LNCaP clone FGC (cell line): Measurements from ENCODE around the gene IRX4.

Experiments
- DNase-seq: peaks from one replicate; pipeline ENCODE4 v3.0.0-alpha.2; 2011; ENCODE audit warnings: low read depth
- H3K4me3 ChIP-seq: 2 replicates; pipeline ENCODE4 v1.5.1; 2011; ENCODE audit warnings: mild to moderate bottlenecking, low read depth, low read length, control low read depth
- CTCF ChIP-seq: IDR thresholded peaks from 2 replicates; pipeline ENCODE4 v1.5.1; 2012; ENCODE audit warnings: mild to moderate bottlenecking; ENCODE audit not compliant: control insufficient read depth, insufficient read depth; ENCODE audit errors: extremely low read depth

The IRX4 gene

DNA sequence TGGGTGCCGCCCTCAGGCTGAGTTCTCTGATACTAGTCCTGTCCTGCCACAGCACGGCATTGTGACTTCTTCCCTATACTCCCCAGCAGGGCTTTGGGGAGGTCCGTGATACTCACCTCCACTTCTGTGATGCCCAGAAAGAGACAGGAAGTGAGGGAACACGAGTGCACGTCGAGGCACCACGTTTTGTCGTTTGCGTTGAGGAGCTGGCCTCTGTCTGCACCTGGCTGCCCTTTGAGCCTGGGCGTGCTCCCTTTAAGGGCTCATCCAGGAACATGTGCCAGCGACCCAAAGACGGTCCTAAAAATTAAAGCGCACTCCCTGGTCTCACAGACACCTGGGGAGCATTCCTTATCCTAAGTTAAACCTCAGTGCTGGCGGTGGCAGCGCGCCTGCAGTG lies 8.7 kb upstream of the IRX4 start:
- DNase-seq: no peak
- H3K4me3 ChIP-seq: no peak overlapping the region
- no peak for TF ChIP-seq CTCF

DNA sequence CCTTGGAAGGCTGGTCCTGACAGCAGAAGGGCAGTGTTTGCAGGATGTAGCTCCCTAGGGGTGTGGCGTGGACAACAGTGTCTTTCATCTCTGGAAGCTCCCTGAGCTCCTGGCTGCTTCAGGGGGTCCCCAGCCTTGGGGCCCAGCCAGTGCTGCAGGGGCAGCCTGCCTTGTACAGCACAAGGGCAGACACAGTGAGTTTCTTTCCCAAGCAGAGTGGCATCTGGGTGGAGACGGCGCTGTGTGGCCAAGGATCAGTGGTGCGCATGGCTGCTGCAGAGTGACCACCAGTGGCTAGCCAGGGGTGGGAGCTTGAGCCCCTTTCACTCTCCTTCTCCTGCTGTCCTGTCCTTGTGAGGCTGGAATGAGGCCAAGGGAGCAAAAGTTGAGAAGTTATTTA lies 7.6 kb upstream of the IRX4 start:
- H3K4me3 ChIP-seq: no peak overlapping the region
- no peak for DNase-seq
- no peak for TF ChIP-seq CTCF

- no peak for DNase-seq
- no peak overlapping the region for H3K4me3 ChIP-seq
- no peak for TF ChIP-seq CTCF
Measured at GRCh38 chr5:1889321-1890065, 6.8 kb upstream of the IRX4 start.

GRCh38 chr5:1888541-1889251 lies 6.0 kb upstream of the IRX4 start:
- no peak overlapping the region for H3K4me3 ChIP-seq
- DNase-seq: no peak
- TF ChIP-seq CTCF: no peak

DNA sequence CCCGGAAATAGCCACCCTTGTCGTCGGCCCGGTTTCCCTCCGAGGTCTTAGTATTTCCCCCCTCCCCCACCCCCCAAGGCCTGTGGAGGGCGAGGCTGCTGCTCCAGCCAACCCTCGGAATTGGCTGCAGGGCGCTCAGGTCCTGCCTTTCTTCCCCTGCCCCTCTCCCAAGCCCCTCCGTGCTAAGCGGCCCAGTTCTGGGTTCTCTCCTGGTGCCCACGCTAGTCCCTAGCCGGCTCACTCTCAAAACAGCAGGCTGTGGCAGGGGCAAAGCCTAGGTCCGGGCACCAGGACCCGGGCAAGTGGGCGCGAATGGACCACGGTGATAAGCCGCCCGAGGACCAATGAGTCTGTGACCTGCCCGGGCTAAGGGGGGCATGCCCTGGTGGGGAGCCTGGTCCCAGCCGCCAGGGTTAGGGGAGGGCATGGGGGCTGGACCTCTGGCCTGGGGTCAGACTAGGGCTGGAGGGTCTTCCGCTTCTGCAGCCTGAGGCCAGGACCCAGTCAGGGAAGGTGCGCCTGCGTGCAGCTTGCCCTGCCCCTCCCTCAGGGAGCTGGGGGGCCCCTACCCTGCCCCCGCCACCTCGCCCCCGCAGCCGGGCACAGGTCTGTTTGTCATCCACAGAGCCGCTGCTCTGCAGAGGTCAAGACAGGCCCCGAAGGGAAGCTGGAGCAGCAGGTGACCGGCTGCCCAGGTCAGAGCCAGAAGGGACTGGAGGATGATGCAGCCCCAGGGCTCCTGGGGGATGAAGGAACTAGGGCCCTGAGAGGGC lies 5.0 kb upstream of the IRX4 start:
- no peak for TF ChIP-seq CTCF

DNA sequence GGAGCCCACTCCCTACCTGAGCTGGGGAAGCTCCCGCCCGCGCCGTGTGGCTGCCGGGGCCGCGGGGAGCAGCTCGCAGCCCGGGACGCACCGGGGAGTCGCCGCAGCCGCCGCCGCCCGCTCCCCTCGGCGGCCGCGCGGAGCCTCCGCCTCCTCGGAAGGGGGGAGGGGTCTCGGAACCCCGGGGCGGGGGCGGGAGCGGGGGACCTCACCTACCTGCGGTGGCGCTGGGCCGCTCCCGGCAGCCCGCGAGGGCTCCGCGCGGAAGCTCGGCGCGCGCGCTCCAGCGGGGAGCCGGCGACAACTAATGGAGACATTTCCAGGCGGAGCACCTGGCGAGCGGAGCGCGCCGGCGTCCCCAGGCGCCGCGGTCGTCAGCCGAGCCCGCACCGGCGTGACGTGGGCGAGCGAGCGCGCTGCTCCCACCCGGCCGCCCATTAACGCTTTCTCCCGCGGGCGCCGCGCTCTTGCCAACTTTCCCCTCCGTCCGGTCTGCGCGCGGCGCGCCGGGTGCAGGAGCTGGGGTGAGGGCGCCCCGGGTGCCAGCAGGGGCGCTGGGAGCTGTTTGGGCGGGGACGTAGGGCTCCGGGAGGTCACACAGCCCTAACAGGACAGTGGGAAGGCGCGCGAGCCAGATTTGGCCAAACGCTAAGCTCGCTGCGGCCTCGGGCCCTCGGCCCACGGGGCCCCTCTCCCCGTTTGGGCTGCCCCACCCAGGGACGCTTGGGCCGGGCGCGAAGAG lies 4.3 kb upstream of the IRX4 start:
- no peak for DNase-seq
- H3K4me3 ChIP-seq: no peak overlapping the region
- no peak for TF ChIP-seq CTCF

More for the DNA sequence above, 5.0 kb upstream of the IRX4 start:
- no peak overlapping the region for H3K4me3 ChIP-seq
- no peak for DNase-seq
